HG03457 (cell line): ENCODE measurements around the gene RMND5B.

ENCODE experiments used
- ATAC-seq: cut with Tn5 transposase; IDR thresholded peaks from one replicate; pipeline ENCODE4 v1.9.1; 2021; ENCODE audit warnings: moderate number of reproducible peaks; ENCODE audit not compliant: unreplicated experiment

The RMND5B gene

GRCh38 chr5:178199581-178200434 is 69.0 kb downstream of the RMND5B start:
- no peak for ATAC-seq
